Suppressor macrophage (primary cell): ENCODE data around the gene GRIN2A.
A peak's percentile ranks its signal among the peaks of the same experiment; 100 is the strongest.

ENCODE experiments used
- DNase-seq, 4 experiments: peaks; one replicate each; pipeline ENCODE4 v3.0.0-alpha.2; 2020 to 2022

Gene GRIN2A

DNA sequence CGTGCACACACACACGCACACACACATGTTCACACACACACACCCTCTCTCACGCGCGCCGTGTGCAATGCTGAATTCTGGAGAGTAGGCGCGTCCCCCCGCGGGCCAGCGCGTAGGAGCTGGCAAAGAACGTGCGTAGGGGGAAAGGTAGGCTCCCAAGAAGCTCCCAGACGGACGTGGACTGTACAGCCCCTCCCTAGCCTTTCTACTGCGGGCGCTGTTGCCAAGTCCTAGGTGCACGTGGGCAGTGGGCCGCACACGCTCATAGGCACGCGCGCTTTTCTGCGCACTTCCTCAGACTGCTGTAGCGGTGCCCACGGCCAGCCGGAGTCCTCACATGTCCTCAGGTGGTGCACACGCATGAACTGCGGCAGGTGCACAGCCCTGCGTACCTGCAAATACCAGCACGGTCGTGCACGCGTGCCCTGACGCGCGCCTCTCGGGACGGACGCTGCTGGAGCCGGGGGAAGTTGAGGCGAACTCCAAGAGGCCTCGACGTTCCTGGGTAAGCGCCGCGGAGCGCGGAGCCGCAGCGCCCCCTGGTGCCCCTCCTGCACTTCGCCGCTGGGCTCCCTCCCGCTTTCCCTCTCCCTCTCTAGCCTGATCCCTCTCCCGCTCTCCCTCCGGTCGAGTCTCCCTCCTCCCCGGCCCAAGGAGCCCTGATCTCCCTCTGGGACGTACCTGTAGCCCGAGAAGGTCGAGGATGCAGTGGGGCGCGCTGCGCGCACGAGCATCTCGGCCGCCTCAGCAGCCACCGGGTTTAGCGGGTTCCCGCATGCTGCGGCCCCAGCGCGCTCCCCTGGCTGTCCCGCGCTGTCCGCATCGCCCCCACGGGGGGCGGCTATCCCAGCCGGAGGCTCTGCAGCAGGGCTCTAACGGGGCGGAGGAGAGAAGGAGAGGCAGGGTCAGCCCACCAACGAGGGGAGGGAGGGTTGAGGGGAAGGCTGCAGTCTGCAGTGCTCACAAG, 749 bp downstream of the GRIN2A start:
- peak; percentile 50 to 83 (median 71) for DNase-seq

DNA sequence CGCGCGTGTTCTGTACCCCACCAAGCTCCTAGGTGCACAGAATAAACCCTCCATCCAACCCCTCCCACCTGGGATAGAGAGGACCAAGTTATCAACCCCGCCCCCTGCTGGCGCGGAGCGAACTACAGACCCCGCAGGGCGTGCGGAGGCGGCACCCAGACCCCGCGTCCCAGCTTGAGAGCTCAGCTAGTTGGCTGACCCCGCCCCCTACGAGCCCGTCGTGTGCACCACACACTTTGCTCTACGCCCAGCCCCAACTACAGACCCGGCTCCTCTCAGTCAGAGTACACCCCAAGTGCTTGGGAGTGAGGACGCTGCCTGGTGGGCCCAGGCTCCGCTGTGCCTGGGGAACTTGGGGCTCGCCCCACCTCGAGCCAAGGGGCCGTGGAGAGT, 1.5 kb downstream of the GRIN2A start:
- DNase-seq: peak; percentile 2 to 27 (median 8)

DNA sequence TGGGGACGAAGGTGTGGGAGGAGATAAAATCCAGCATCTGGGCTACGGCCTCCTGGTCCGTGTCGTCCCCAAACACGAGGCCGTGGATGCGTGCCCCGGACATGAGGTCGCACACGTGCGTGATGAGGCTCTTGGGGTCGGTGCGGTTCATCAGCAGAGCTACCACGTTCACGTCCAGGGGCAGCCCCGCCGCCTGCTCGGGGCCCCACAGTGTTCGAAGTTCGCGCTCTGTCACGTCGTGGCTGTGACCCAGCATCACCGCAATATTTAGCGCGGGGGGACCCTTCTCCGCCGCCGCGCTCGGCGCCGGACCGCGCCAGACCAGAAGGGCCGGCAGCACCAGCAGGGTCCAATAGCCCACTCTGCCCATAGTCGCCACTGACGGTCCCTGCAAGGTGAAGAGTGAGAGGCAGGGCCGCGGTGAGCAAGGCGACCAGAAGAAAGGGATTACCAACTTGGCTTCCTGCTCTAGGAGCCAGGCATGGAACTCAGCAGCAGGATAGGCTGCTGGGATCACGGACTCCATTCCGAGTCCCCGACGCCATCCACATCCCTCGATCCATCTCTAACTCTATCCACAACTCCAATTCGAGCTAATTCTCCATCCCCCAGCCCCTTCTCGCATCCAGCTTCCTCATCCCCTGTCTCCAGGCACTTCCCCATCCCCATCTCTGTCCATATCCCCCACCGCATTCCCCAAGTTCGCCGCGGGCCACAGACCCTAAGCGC, 2.0 kb downstream of the GRIN2A start:
- no peak for DNase-seq

DNA sequence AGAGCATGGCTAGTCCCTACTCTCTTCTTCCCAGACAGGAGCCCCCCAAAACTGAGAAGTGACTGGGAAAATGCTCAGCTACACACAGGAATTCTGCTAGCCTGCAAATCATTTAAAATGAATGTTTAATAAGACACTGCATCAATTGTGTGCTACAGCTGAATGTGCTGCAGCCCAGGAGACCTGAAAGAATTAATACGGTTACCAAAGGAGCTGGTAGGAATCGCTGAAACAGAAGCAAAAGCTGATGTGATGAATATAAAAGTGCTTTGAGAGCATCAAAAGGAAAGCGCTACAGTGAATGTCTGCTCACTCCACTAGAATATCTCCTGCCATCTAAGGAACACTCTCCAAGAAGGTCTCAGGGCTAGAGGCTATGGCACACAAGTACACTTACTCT, 3.7 kb downstream of the GRIN2A start:
- DNase-seq: no peak

DNA sequence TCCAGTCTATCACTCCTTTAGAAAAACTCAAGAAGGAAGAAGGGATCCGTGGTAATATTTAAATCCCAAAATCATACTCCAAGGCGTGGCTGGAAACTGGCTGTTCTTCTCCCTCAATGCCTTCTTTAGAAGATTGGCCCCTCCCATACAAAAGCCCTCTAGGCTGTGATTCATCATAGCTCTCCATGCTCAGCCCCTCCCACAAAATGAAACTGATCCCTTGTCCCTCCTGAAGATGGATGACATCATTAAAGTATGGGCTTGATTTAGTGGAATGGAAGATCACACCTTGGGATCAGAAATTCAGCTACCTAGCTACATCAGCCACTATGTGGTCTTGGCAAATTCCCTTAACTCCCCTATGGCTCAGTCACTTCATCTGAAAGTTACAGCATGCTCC, 4.1 kb downstream of the GRIN2A start:
- no peak for DNase-seq

DNA sequence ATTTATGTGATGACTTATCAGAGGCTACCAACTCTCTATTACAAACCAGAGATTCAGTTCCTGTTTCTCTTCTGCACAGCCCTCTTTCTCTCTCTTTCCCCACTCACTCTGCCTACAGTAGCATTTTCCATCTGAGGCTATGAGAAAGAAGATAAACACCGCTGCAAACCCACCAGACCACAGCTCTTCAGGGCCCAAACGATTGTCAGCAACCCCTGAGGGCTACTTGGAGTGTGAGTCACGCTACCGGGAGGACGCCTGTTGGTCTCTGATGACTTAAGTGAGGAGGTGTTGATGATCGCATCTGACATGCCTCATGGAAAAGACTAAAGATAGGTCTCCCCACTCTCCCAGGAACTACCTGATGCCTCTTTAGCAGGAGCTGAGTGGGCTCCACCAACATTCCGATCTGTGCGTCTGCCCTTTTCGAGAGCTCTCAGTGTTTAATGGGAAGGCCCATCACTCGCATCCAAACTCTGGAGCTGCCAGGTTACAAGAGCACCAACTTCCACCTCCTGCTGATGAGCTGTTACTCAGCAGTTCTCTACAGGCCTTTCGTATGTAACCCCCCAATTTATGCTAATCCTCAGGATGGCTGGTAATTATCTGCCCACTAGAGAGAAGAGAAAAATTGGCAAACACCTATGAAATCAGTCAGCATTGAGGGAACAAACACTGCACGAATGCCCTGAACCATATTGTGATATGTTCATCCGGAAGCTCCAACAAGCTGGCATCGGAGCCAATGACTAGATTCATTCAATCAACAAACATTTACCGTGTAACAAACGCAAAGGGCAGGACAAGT, 9.2 kb downstream of the GRIN2A start:
- no peak for DNase-seq

DNA sequence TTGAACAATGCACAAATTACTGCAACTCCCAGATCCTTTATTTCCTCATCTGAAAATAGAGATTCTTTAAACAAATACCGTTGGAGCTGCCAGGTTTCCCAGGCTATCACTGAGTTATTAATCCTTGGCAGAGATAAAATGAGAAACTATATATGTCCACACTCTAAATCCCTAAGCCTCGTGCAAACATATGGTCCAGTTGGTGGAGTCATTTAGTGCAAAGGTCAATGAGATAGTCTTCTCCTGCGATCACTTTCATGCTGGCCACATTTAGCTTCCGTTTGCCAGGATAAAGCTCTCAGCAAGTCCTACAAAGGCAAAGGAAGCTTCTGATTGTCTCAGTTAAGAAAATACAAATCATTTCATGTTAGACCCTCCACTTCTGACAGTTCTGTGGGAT, 11.0 kb downstream of the GRIN2A start:
- no peak for DNase-seq

DNA sequence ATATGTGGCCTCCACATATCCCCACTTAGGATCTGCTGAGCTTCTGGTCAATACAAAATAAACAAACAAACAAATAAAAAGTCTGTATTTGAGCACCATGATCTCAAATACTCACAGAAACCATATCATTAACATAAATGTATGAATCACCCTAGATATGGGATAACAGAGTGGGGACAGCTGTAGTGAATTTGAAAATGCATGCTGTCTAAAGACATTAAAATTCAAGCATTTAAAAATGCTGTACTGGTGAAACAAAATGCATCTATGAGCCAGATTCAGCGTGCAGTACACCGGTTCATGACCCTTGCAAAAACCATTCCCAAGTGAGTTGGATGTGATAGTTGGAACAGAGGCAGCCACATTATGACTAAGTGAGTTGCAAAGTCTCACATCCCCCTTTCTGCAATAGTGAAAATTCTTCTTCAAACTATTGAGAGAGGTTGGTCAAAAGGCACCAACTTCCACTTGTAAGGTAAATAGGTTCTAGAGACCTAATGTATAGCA, 12.3 kb downstream of the GRIN2A start:
- no peak for DNase-seq

DNA sequence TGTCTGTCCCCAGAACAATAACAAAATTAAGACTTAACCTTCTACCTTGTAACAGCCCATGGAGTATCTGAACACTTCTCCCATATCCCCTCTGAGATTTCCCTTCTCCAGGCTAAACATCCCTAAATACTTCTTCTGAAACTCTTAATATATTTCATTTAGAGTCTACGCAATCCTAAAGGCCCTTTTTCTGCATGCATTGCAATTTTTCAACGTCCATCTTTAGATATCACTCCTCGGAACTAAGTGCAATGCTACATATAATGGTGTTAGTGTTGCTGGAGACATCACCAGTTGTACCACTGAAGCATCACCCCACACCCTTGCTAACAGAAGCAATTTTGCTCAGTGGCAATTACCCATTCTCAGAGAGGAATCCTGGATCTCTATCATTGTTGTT, 13.2 kb downstream of the GRIN2A start:
- no peak for DNase-seq

DNA sequence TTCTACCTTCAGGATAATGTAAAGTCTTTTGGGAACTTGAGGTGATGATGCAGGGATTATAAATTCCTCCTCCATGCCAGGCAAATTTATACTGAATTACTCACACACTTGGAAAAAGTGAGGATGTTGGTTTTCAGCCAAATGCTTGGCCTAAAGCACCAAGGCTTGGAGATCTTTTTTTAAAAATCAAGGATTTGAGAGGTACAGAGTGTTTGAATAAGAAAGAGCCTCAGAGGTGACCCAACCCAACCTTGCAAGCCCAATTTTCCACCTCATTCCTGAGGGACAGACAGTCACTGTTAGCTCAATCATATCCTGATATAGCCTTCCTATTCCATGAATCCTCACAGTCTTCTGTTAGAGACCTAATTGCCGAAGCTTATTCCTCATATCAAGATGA, 14.0 kb downstream of the GRIN2A start:
- DNase-seq: no peak

DNA sequence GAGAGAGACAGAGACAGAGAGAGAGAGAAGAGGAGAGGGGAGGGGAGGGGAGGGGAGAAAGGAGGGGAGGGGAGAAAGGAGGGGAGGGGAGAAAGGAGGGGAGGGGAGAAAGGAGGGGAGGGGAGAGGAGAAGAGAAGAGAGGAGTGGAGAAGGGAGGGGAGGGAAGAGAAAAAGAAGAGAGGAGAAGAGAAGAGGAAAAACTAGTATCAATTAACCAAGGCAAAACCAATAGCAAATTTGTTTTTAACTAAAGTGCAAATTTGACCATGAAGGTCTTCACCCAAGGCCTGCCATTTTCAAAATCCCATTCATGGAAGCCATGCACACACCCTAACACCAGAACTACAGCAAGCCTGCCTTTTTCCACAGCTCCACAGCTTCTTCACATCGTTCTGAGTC, 16.6 kb downstream of the GRIN2A start:
- no peak for DNase-seq

DNA sequence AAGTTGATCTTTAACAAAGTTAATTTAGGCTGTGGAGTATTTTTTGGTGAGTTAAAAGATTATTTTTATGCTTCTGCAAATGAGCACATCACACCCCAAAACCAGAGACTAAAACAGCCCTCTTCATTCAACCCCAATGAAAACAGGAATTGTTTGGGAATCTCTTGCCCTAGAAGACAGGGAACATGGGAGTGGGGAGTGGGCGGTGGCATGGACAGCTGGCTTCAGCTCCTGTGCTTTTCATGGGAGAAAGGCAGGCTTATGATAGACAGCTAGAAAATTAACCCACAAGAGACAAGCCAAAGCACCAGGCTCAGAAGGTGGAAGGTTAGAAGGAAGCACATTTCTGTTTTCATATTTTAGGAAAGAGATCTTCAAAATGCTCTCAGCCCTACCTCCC, 19.2 kb downstream of the GRIN2A start:
- DNase-seq: no peak

DNA sequence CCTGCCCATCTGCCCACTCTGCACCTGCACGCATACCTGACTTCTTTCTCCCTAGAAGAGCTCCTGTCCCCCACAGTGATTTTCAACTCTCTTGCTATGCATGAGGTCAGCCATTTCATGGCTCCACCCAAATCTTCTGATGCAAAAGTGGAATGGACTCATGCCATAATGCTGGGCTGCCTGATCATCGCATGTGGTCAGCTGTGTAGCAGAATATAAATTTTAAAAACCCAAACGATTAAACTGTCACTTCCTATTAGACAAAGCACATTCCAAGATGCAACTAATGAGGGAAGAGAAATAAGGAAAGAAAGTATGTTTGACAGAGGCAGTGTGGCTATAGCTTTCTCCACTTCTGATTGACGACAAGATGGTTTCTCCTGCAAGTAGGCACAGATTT, 26.1 kb downstream of the GRIN2A start:
- DNase-seq: no peak

DNA sequence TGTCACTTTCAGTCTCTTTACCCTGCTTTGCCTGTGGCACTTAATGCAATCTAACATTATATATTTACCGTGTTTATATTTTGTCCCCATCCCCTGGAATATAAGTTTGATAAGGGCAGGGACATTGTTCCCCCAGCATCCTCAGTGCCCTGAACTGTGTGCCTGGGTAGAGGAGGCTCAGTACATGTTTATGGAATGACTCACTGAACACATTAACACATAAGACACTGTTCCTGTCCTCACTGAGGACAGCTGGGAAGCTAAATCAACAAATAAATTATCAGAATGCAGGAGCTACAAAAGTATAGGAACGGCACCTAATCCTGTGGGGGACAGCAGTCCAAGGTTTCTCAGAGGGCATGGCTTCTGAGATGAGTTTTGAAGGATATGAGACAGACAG, 27.8 kb downstream of the GRIN2A start:
- DNase-seq: no peak

DNA sequence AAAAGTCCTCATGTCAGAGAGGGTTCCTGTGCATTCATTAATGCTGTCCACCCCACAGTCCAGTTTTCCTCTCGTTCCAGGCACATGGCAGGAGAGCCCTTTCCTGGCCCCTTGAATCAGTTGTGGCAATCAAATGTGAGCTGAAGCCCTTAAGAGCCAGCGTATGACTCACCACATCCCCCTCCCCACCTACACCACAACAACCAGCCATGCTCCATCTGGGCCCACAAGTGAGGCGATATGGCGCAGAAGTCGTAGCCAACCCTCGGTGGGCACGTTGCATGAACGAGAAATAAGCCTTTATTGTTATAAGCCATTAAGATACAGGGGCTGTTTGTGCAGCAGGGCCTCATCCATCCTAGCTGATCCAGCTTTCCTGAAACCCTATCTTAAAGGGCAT, 28.2 kb downstream of the GRIN2A start:
- DNase-seq: no peak

DNA sequence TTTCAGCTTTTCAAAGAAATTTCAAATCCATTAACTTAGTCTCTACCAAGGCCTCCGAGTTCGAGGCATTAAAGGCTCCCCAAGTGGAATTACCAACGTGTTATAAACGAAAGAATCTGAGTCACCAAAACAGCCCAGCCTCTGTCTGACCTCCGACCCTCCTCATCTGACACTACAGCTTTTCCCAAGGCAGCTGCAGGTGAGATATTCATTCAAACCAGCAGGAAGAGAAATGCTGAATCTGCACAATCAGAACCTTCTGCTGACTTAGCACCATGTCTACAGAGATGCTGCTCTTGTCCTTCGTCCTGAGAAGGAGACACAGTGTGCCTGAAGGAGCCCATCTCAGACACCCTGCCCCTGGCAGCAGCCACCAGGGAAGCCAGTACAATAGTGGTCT, 30.5 kb downstream of the GRIN2A start:
- DNase-seq: no peak

DNA sequence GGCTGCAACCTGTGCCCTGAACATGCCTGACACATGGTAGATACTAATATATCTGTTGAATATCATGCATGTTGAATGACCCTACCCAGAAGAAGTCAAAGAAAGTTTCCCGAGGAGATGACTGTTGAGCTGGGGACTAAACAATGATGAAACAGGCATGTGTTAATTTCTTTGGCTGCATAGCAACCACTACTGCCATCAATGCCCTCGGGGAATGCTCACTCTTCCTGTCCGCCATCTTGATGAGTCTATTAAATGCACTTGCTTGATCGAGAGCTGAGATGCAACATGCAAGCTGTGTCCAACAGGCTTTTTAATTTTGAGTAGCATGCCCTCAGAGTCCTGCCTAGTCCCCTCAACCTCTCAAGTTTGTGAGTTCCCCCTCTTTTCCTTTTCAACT, 31.3 kb downstream of the GRIN2A start:
- DNase-seq: no peak

DNA sequence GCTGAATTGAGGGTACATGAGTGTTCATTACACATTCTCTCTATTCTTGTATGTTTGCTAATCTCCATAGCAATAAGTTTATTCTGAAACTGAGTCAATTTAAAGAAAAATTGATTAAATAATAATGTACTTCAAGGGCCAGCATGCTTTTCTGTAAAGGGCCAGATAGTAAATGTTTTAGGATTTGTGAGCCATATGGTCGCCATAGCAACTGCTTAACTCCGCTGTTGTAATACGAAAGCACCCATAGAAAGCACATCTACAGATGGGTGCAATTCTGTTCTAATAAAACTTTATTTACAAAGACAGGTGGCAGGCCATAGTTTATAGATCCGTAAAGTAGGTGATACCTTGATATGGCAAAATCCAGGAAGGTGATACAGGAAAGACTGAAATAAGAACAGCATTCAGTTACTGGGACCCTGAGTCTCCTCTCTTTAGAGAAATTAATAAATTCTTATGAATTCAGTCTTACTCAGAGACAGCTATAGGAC, 36.6 kb downstream of the GRIN2A start:
- DNase-seq: no peak

DNA sequence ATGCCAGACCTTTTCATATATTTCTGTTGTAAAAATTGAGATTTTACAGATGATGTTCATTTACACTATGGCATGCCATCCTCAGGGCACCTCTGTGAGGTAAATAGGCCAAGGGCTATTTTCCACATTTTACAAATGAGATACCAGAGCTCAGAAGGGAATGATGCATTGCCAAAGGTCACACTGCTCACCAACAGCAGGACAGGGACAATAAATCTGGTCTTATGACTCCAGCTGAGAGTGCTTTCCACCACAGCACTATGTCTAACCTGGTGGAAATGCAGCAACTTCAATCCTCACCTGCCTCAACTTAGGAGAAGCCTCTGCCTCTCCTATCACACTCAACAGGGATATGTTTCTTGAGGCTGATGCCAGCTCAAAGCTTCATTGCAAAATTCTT, 40.6 kb downstream of the GRIN2A start:
- no peak for DNase-seq

DNA sequence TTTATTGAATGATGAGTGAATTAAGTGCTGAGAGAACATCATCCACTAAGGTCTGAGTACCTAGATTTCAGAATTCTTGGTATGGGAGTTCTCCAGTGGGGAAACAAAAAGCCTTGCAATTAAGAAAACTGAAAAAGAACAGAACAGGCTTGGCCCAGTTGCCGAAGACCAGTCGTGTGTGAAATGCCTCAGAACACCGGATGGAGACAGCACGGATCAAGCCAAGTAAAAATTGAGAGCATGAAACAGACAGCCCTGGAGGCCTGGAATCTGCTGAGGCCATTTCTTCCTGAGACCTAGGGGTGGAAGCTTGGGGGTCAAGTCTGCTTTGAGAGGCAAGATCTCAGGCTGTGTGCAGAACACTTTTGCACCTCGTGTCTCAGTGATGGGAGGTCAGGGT, 43.3 kb downstream of the GRIN2A start:
- no peak for DNase-seq

DNA sequence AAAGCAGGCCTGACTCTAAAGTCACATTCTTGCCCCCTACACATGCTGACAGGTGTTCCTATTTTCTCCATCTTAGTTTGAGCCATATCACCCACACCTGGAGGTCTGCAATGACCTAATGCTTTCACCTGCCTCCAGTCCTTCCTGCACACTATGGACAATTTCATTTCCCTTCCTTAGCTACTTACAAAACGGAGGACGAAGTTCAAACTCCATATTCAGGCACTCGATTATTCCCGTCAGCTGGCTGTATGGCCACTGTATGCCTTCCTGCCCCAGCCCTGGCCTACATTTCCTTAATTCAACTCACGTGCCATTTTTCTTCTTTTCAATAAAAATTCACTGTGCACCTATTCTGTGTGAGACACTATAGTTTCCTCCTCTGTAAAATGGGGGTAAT, 44.9 kb downstream of the GRIN2A start:
- no peak for DNase-seq

DNA sequence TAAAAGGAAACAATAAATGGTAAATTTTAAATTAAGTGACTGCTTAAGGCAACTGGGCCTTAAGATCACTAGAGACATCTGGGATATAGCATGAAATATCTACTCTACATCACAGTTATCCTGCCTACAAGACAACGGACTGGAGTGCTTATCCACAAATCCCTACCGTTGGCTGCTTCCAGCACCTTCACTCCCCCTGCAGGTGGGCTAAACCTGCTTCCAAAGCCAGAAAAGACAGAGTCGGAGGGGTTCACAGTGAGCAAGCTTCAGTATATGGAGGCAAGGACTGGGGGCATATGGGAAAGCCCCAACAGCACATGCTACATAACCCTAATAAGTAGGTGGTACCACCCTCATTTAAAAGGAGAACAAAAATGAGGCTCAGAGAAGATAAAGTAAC, 45.3 kb downstream of the GRIN2A start:
- DNase-seq: no peak

DNA sequence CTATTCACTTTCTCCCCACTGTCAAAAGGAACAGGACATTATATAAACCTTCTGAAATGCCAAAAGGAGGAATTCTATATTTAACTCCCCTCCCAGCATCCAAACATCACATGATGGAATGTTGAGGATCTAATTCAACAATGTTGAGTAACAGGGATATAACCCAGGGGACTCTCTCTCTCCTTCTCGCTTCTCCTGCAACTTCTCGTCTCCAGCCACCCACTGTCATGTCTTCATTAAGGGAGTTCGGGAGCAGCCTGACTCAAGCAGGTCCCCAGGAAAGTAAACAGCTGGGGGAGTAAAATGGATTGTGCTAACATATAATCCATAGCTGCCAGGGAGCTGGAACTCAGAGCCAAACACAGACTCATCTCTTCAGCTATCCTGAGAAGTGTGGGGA, 51.7 kb downstream of the GRIN2A start:
- no peak for DNase-seq
